GM19467 (cell line): ENCODE data around the gene TRMT10B.
A peak's percentile ranks its signal among the peaks of the same experiment; 100 is the strongest.
"Not testable (repeated sequence)": the region's sequence is repeated elsewhere in the genome, so short reads cannot be mapped to it uniquely, and the experiment has no call there.

Experiments
- ATAC-seq: cut with Tn5 transposase; IDR thresholded peaks from one replicate; pipeline ENCODE4 v1.9.1; 2021; ENCODE audit warnings: mild to moderate bottlenecking, moderate library complexity; ENCODE audit not compliant: unreplicated experiment

The TRMT10B gene

GRCh38 chr9:37751186-37751585 lies 2.4 kb upstream of the TRMT10B start:
- no peak for ATAC-seq

- not testable (repeated sequence) for ATAC-seq
These were observed 1.9 kb upstream of the TRMT10B start for GRCh38 chr9:37751704-37752103.

- not testable (repeated sequence) for ATAC-seq
These were observed 1.5 kb upstream of the TRMT10B start for GRCh38 chr9:37752112-37752511.

GRCh38 chr9:37752642-37753488 lies 740 bp upstream of the TRMT10B start:
- ATAC-seq, result no peak

GRCh38 chr9:37758747-37759146 lies 5.1 kb downstream of the TRMT10B start:
- no peak for ATAC-seq

- no peak for ATAC-seq
These were observed 7.0 kb downstream of the TRMT10B start for GRCh38 chr9:37760416-37761161.

GRCh38 chr9:37761511-37761910 lies 7.9 kb downstream of the TRMT10B start:
- no peak for ATAC-seq

GRCh38 chr9:37765263-37765662 lies 11.7 kb downstream of the TRMT10B start:
- not testable (repeated sequence) for ATAC-seq

- ATAC-seq, result no peak
These were observed 15.7 kb downstream of the TRMT10B start for GRCh38 chr9:37769306-37769705.

GRCh38 chr9:37769995-37770394 lies 16.4 kb downstream of the TRMT10B start:
- ATAC-seq, result no peak

- no peak for ATAC-seq
These were observed 21.8 kb downstream of the TRMT10B start for GRCh38 chr9:37775216-37775919.

GRCh38 chr9:37776328-37776727 lies 22.7 kb downstream of the TRMT10B start:
- ATAC-seq, result no peak

GRCh38 chr9:37778534-37778933 lies 24.9 kb downstream of the TRMT10B start:
- no peak for ATAC-seq

GRCh38 chr9:37784291-37784615 lies 30.6 kb downstream of the TRMT10B start:
- no peak for ATAC-seq

- peak; percentile 89 for ATAC-seq
These were observed 31.2 kb downstream of the TRMT10B start, which contains the start of gene EXOSC3 for GRCh38 chr9:37784616-37785483. Gene EXOSC3 (minus strand): TSS chr9:37785064. CDS start chr9:37785044, 20 bp downstream.

- no peak for ATAC-seq
These were observed 33.5 kb downstream of the TRMT10B start for GRCh38 chr9:37787059-37787458.

GRCh38 chr9:37788332-37788731 lies 34.7 kb downstream of the TRMT10B start:
- no peak for ATAC-seq

- ATAC-seq, result no peak
These were observed 36.5 kb downstream of the TRMT10B start for GRCh38 chr9:37790096-37790495.

- ATAC-seq, result no peak
These were observed 38.5 kb downstream of the TRMT10B start for GRCh38 chr9:37792122-37792521.

GRCh38 chr9:37796232-37796631 lies 42.6 kb downstream of the TRMT10B start:
- no peak for ATAC-seq

- ATAC-seq, result no peak
These were observed 45.1 kb downstream of the TRMT10B start for GRCh38 chr9:37798677-37799076.
